Measurements from ENCODE around the gene THUMPD1. TPM values are rescaled to one million over a fixed set of nuclear protein-coding genes. Genes with fewer than 3 reads are reported as not detected.
"Not testable (repeated sequence)": the region's sequence is repeated elsewhere in the genome, so short reads cannot be mapped to it uniquely, and the experiment has no call there.

THUMPD1 gene
- total and polyA plus RNA-seq, 2 experiments from 2014 or later: 25.4 to 42.9 TPM

- in situ Hi-C loops (cut with MboI): no loop called here
- WGBS, 2 experiments (ENCODE audit: low coverage in 1 of 2, low lambda C conversion rate in 2 of 2, missing lambda C conversion rate in 2 of 2): 43 to 47% methylated on average over 3 of the region's 3 CpGs
- H2AFZ ChIP-seq: no peak overlapping the region
- H3K9me3 ChIP-seq (ENCODE audit: low read depth): no peaks in the 10 kb centered on the region
- no peaks in the 10 kb centered on the region for H4K20me1 ChIP-seq (ENCODE audit: insufficient read depth)
- H3K4me3 ChIP-seq: no peak overlapping the region
- no peak overlapping the region for H3K27ac ChIP-seq
- no peaks in the 10 kb centered on the region for H3K36me3 ChIP-seq (ENCODE audit: low read depth)
- no peaks in the 10 kb centered on the region for H3K27me3 ChIP-seq (replicated peaks; ENCODE audit: insufficient read depth)
- H3K9ac ChIP-seq: no peak overlapping the region
- H3K79me2 ChIP-seq (ENCODE audit: insufficient read depth): no peaks in the 10 kb centered on the region
- H3F3A ChIP-seq (ENCODE audit: insufficient read depth): no peaks in the 10 kb centered on the region
- H3K4me2 ChIP-seq (ENCODE audit: unreplicated experiment): no peak overlapping the region
- H3K9me2 ChIP-seq (ENCODE audit: insufficient read depth): no peaks in the 10 kb centered on the region
- H3K4me1 ChIP-seq (ENCODE audit: insufficient read depth): no peaks in the 10 kb centered on the region
- no peak for TF ChIP-seq EZH2 (IDR thresholded peaks at IDR 0.05; ENCODE audit: insufficient read depth, poor library complexity, severe bottlenecking)
- no peak for DNase-seq
Measured at GRCh38 chr16:20729141-20729540, 12.5 kb downstream of the THUMPD1 start.

GRCh38 chr16:20727181-20727580, 14.4 kb downstream of the THUMPD1 start:
- no peaks in the 10 kb centered on the region for H3K36me3 ChIP-seq (ENCODE audit: low read depth)
- H3K9me3 ChIP-seq (ENCODE audit: low read depth): no peaks in the 10 kb centered on the region
- in situ Hi-C loops (cut with MboI): no loop called here
- H4K20me1 ChIP-seq (ENCODE audit: insufficient read depth): no peaks in the 10 kb centered on the region
- no peak overlapping the region for H3K9ac ChIP-seq
- no peak overlapping the region for H3K4me3 ChIP-seq
- no peaks in the 10 kb centered on the region for H3K4me1 ChIP-seq (ENCODE audit: insufficient read depth)
- H2AFZ ChIP-seq: no peak overlapping the region
- H3K27ac ChIP-seq: no peak overlapping the region
- no peaks in the 10 kb centered on the region for H3K9me2 ChIP-seq (ENCODE audit: insufficient read depth)
- TF ChIP-seq EZH2phosphoT487 (IDR thresholded peaks at IDR 0.05; ENCODE audit: insufficient read depth, low read depth) (no peak), EZH2 (IDR thresholded peaks at IDR 0.05; ENCODE audit: insufficient read depth, poor library complexity, severe bottlenecking) (no peak)
- H3F3A ChIP-seq (ENCODE audit: insufficient read depth): no peaks in the 10 kb centered on the region
- 56 to 61% methylated on average over 3 of the region's 3 CpGs for WGBS, 2 experiments (ENCODE audit: low coverage in 1 of 2, low lambda C conversion rate in 2 of 2, missing lambda C conversion rate in 2 of 2)
- H3K79me2 ChIP-seq (ENCODE audit: insufficient read depth): no peaks in the 10 kb centered on the region
- H3K4me2 ChIP-seq (ENCODE audit: unreplicated experiment): no peak overlapping the region
- no peak for DNase-seq
- H3K27me3 ChIP-seq (replicated peaks; ENCODE audit: insufficient read depth): no peaks in the 10 kb centered on the region

- no peak for DNase-seq
- TF ChIP-seq EZH2 (IDR thresholded peaks at IDR 0.05; ENCODE audit: insufficient read depth, poor library complexity, severe bottlenecking) (no peak), EZH2phosphoT487 (IDR thresholded peaks at IDR 0.05; ENCODE audit: insufficient read depth, low read depth) (no peak)
- Histone ChIP-seq H3K27ac (no peak overlapping the region), H3K9me2 (ENCODE audit: insufficient read depth) (no peaks in the 10 kb centered on the region), H4K20me1 (ENCODE audit: insufficient read depth) (no peaks in the 10 kb centered on the region), H3K9ac (no peak overlapping the region), H3K4me2 (ENCODE audit: unreplicated experiment) (no peak overlapping the region), H3K9me3 (ENCODE audit: low read depth) (no peaks in the 10 kb centered on the region), H3K4me3 (no peak overlapping the region), H3K27me3 (replicated peaks; ENCODE audit: insufficient read depth) (no peaks in the 10 kb centered on the region), H2AFZ (no peak overlapping the region), H3K79me2 (ENCODE audit: insufficient read depth) (no peaks in the 10 kb centered on the region), H3K36me3 (ENCODE audit: low read depth) (no peaks in the 10 kb centered on the region), H3K4me1 (ENCODE audit: insufficient read depth) (no peaks in the 10 kb centered on the region), H3F3A (ENCODE audit: insufficient read depth) (no peaks in the 10 kb centered on the region)
- in situ Hi-C loops (cut with MboI): no loop called here
Measured at GRCh38 chr16:20726661-20727060, 15.0 kb downstream of the THUMPD1 start.

- Histone ChIP-seq H3K27me3 (replicated peaks; ENCODE audit: insufficient read depth) (no peaks in the 10 kb centered on the region; the same call in 1 of the 2 replicates), H4K20me1 (ENCODE audit: insufficient read depth) (no peaks in the 10 kb centered on the region), H3K36me3 (ENCODE audit: low read depth) (no peaks in the 10 kb centered on the region), H3F3A (ENCODE audit: insufficient read depth) (no peaks in the 10 kb centered on the region), H3K9me3 (ENCODE audit: low read depth) (no peaks in the 10 kb centered on the region), H3K4me3 (no peak overlapping the region), H3K79me2 (ENCODE audit: insufficient read depth) (no peaks in the 10 kb centered on the region), H3K27ac (no peak overlapping the region), H2AFZ (no peak overlapping the region), H3K4me1 (ENCODE audit: insufficient read depth) (no peaks in the 10 kb centered on the region), H3K4me2 (ENCODE audit: unreplicated experiment) (no peak overlapping the region), H3K9ac (no peak overlapping the region), H3K9me2 (ENCODE audit: insufficient read depth) (no peaks in the 10 kb centered on the region)
- TF ChIP-seq EZH2 (IDR thresholded peaks at IDR 0.05; ENCODE audit: insufficient read depth, poor library complexity, severe bottlenecking) (no peak), EZH2phosphoT487 (IDR thresholded peaks at IDR 0.05; ENCODE audit: insufficient read depth, low read depth) (no peak)
- DNase-seq: no peak
- in situ Hi-C loops (cut with MboI): no loop called here
- WGBS, 2 experiments (ENCODE audit: low coverage in 1 of 2, low lambda C conversion rate in 2 of 2, missing lambda C conversion rate in 2 of 2): 68 to 73% methylated on average over 4 of the region's 4 CpGs
Measured at GRCh38 chr16:20720251-20720650, 21.4 kb downstream of the THUMPD1 start.

- H3K27ac ChIP-seq; H3K4me3 ChIP-seq; H3K79me2 ChIP-seq (ENCODE audit: insufficient read depth); H3K27me3 ChIP-seq (replicated peaks; ENCODE audit: insufficient read depth); H3K36me3 ChIP-seq (ENCODE audit: low read depth); DNase-seq; H3K9me3 ChIP-seq (ENCODE audit: low read depth); H3K4me1 ChIP-seq (ENCODE audit: insufficient read depth); H4K20me1 ChIP-seq (ENCODE audit: insufficient read depth); H3K9ac ChIP-seq; H3K9me2 ChIP-seq (ENCODE audit: insufficient read depth); H3K4me2 ChIP-seq (ENCODE audit: unreplicated experiment); in situ Hi-C loops (cut with MboI); H3F3A ChIP-seq (ENCODE audit: insufficient read depth); H2AFZ ChIP-seq: not testable (repeated sequence)
Measured at GRCh38 chr16:20717718-20718117, 23.9 kb downstream of the THUMPD1 start.
